Measurements from ENCODE around the gene SH3RF2.
"Not testable (repeated sequence)": the region's sequence is repeated elsewhere in the genome, so short reads cannot be mapped to it uniquely, and the experiment has no call there.

The SH3RF2 gene

DNA sequence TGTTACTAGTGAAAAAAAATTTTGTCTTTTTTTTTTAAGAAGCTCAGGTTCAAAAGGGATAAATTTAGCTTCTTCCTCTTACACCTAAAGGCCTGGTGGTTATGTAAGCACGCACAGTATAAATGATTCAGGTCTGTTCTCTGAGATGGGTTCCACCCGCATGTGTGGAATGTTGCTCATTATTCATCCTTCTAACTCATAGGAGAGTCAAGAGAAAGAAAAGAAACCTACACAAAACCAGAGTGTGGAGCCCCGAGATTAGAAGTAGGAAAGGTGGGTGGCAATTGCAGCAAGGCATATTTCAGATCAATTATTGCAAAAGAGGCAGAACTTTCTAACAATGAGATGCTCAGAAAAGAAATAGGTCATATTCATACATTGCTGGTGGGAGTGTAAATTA lies 155.5 kb downstream of the SH3RF2 start:
- DNase-seq = no peak

GRCh38 chr5:146098047-146098446 lies 161.7 kb downstream of the SH3RF2 start:
- DNase-seq = no peak

- no peak for DNase-seq
Observed at GRCh38 chr5:146101646-146102045, 165.3 kb downstream of the SH3RF2 start.

DNA sequence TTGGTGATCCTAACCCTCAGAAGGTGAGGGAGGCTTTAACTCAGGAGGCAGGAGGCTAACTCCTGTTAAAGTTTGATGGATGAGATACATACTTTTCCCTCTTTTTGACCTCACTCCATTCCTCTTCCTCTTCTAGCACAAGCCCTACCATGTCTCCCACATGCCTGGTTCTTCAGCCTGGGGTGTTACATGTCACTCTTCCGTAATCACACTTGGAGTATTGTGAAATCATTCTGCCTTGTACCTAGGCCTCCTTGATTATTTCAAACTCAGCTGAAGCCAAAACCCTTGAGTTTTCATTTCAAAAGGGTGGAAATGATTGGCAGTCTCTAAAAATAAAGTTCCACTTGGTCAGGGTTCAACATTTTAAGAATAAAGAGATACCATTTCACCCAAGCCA lies 167.2 kb downstream of the SH3RF2 start:
- DNase-seq = no peak

DNA sequence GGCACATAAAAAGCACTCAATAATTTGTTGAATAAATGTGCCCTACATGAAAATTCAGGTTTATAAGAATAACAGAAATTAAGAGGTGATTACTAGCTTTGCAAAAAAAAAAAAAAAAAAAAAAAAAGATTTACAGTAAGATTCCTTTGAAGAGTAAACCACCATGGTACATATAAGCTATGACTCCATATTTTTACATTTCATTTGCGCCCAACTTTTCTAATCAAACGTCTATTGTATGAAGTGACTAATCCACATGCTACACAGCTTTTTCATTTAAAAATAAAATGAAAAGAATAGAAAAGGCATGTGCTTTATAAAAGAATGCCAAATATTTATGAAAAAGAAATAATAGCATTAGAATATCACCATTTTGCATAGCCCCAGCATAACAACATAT lies 169.1 kb downstream of the SH3RF2 start, which contains the start of gene PLAC8L1:
PLAC8L1 (minus strand) TSS at position 101 of the 400 bp plus-strand sequence. CDS start 1,266 bp downstream, outside the sequence.
- DNase-seq = no peak

GRCh38 chr5:146107901-146108300 lies 171.5 kb downstream of the SH3RF2 start:
- DNase-seq = no peak

- not testable (repeated sequence) for DNase-seq
Observed at GRCh38 chr5:146108870-146109269, 172.5 kb downstream of the SH3RF2 start.

DNA sequence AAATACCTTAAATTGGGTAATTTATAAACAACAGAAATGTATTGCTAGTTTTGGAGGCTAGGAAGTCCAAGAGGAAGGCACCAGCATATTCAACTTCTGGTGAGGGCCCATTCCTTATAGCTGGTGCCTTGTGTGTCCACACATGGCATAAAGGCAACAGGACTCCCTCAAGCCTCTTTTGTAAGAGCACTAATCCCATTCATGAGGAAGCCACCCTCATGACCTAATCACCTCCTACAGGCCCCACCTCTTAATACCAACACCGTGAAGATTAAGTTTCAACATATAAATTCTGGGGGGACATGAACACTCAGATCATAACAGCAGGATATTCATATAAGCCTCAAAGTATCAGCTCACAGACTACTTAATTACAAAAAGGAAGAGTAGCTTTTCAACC lies 173.0 kb downstream of the SH3RF2 start:
- DNase-seq = no peak

DNA sequence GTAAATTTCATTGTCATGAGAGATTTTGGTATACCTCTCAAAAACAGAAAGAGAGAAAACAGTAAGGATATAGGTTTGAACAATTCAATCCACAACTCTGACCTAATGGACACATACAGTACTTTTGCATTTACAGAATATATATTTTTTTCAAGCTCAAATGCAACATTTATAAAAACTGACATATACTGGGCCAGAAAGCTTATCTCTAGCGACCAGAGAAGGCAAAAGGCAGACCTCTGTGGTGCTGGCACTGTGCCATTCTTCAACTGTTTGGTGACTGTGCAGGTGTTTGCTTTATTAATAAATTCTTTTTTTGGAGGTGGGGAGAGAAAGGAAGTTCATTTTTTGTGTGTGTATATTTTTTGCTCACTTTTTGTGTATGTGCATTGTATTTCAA lies 175.0 kb downstream of the SH3RF2 start:
- no peak for DNase-seq

DNA sequence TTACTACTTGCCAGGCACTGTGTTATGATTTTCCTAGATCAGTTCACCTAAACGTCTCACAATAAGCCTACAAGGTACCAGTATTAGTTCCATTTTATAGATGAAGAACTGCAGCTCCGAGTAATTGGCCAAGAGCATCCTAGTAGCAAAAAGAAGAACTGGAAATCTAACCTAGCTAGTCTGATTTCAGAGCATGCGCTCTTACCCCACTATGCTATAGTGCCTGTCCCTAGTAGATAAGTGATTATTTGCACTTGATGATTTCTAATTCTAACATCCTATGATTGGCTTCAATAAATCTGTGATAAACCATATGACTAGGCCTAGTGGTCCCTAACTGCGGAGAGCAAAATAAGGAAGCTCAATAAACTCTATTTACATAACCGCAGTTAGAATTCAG lies 176.1 kb downstream of the SH3RF2 start:
- DNase-seq = no peak

All from stimulated activated CD4-positive, alpha-beta T cell treated with anti-CD3 and anti-CD28 coated beads, Interleukin-2, amount 100 ng/mL, for 24 hours (primary cell).